ENCODE results near the gene TAF11L12.
"Not testable (repeated sequence)": the region's sequence is repeated elsewhere in the genome, so short reads cannot be mapped to it uniquely, and the experiment has no call there.

GRCh38 chr5:17655201-17655759, 45.1 kb downstream of the TAF11L12 start:
- not testable (repeated sequence) for TF ChIP-seq CTCF (IDR thresholded peaks at IDR 0.05; ENCODE audit: poor library complexity, severe bottlenecking); RAD21 (conservative IDR thresholded peaks at IDR 0.05); REST (IDR thresholded peaks at IDR 0.05; ENCODE audit: borderline replicate concordance)
